Measurements from ENCODE around the gene ITGA11.

- no peak for TF ChIP-seq CTCF (IDR thresholded peaks at IDR 0.05; ENCODE audit: insufficient read depth, low read depth, low read length)
- TF ChIP-seq EZH2 (IDR thresholded peaks at IDR 0.05; ENCODE audit: insufficient read depth, low read length): no peak
Observed at GRCh38 chr15:68396068-68396467, 35.9 kb downstream of the ITGA11 start.
